Loucy (cell line): ENCODE results near the gene SRGAP1.

ENCODE experiments used
- CTCF ChIP-seq: fragments of 200-600 bp; sonication (generic); conservative IDR thresholded peaks from 2 replicates; pipeline ENCODE4 v1.5.1; 2014; ENCODE audit warnings: mild to moderate bottlenecking, antibody characterized with exemption, low read length
- EZH2phosphoT487 ChIP-seq: fragments of 200-600 bp; IDR thresholded peaks from 2 replicates; pipeline ENCODE4 v1.6.1; 2018; ENCODE audit warnings: antibody characterized with exemption, mild to moderate bottlenecking, moderate library complexity, borderline replicate concordance

- TF ChIP-seq CTCF, result no peak
- TF ChIP-seq EZH2phosphoT487, result no peak
Observed at GRCh38 chr12:63821781-63822251, 22.7 kb upstream of the SRGAP1 start.
